HG03045 (cell line): ENCODE measurements around the gene TSHZ3.

Experiments used
- ATAC-seq: cut with Tn5 transposase; IDR thresholded peaks from one replicate; pipeline ENCODE4 v1.9.1; 2021; ENCODE audit warnings: mild to moderate bottlenecking, moderate library complexity; ENCODE audit not compliant: unreplicated experiment

TSHZ3 gene

DNA sequence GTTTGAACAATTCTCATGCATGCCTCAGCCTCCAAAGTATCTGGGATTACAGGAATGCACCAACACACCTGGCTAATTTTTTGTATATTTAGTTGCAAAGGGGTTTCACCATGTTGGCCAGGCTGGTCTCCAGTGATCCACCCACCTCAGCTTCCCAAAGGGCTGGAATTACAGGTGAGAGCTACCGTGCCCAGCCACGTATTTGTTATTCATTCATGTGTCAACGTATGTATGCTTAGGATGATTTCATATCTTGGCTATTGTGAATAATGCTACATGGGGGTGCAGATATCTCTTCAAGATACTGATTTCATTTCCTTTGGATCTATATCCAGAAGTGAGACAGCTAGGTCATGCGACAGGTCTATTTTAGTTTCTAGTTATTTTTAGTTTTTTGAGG, 113.4 kb downstream of the TSHZ3 start:
- ATAC-seq = no peak

DNA sequence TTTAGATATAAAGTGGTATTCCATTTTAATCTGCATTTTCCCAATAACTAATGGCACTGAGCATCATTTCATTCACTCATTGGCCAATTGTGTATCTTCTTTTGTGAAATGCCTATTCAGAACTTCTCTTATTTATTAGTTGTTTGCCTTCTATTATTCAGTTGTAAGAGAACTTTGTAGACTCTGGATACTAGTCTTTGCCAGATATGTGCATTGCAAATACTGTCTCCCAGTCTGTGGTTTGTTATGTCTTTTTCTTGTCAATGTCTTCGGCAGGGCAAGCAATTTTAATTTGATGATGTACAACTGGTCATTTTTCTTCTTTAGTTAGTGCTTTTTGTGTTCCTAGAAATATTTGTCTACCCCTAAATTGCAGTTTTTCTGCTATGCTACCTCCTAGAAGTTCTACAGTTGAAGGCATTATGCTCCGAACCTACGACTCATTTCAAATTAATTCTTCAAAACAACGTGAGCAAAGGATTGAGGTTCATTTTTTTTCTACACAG, 115.9 kb downstream of the TSHZ3 start:
- ATAC-seq = no peak

DNA sequence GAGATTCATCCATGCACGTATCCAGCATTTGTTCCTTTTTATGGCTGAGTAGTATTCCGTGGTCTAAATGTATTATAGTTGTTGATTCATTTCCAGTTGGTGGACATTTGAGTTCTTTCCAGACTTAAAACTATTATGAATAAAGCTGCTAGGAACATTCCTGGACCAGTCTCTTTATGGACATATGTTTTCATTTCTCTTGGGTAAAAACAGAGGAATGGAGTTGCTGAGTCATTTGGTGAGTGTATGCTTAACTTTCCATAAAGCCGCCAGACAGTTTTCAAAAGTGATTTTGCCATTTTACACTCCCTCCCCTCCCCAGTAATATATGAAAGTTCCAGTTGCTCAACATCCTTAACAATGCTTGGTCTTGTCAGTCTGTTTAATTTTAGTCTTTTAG, 116.4 kb downstream of the TSHZ3 start:
- no peak for ATAC-seq

DNA sequence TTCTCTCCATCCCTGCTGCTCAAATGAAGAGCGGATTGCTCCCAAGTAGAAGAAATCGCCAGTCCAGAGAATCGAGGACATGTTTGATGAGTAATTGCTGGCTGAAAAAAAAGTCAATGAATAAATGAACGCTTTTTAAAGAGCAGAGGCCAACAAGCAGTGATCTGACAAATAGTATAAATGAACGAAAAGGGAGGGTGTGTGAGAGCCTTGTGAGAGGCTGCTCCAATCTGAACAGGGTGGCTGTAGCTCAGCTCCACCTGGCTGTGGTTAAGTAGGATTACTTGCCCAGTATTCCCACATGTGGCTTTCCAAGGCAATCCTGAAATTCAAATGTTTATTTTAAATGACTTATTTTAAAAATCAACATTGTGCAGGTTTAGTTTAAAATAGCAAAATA, 117.1 kb downstream of the TSHZ3 start:
- ATAC-seq = no peak

DNA sequence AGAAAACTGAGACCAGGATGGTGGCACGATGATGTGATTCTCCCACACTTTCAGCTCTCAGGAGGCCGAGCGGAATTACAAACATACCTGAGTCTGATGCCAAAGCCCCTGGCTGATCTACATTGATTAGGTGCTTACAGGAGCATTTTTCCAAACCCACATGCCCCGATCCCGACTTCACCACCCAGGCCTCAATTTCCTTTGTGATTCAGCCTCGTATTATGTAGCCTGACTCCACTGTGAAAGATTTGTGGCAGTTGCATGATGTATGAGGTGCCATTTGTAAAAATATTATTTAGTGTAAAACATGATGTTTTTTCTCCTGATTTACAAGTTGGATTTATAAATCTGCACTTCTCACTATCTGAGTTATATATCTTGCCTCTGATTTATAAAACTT, 118.0 kb downstream of the TSHZ3 start:
- ATAC-seq = no peak

DNA sequence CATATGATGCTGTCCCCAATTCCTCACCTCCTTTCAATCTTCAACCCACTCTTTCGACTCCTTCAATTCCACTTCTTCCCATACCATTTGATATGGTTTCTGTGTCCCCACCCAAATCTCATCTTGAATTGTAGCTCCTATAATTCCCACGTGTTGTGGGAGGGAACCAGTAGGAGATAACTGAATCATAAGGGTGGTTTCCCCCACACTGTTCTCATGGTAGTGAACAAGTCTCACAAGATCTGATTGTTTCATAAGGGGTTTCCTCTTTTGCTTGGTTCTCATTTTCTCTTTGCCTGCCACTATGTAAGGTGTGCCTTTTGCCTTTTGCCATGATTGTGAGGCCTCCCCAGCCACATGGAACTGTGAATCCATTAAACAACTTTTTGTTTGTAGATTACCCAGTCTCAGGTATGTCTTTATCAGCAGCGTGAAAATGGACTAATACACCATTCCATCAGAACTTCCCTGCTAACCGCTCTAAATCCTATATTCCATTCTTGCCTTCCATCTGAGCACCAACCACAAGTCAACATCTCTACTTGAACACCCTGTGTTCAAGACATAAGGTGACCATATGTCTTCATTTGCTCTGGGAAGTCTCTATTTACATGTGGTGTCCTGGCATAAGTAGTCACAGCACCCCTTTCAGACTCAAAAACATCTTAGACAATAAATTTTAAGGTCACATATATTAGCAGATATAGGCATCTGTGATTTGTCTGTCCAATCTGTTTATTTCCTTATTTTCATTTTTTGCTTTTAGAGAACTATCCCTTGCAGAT, 122.9 kb downstream of the TSHZ3 start:
- ATAC-seq = no peak
